Osteocyte (in vitro differentiated cells): ENCODE results near the gene RAPGEF4. TPM values are rescaled to one million over a fixed set of nuclear protein-coding genes. Genes with fewer than 3 reads are reported as not detected.

Source experiments
- DNase-seq: peaks from one replicate; pipeline ENCODE4 v3.0.0; 2021; ENCODE audit warnings: mixed read lengths; ENCODE audit not compliant: unreplicated experiment; ENCODE audit errors: extremely low spot score
- H3K27ac Mint-ChIP-seq: one replicate; pipeline ENCODE4 v1.8.0; 2021; ENCODE audit warnings: mild to moderate bottlenecking, mixed read lengths; ENCODE audit not compliant: unreplicated experiment
- H3K27me3 Mint-ChIP-seq: one replicate; pipeline ENCODE4 v1.8.0; 2021; ENCODE audit warnings: mixed read lengths; ENCODE audit not compliant: unreplicated experiment
- H3K36me3 Mint-ChIP-seq: one replicate; pipeline ENCODE4 v1.8.0; 2021; ENCODE audit warnings: mixed read lengths; ENCODE audit not compliant: unreplicated experiment
- H3K4me1 Mint-ChIP-seq: one replicate; pipeline ENCODE4 v1.8.0; 2021; ENCODE audit warnings: mixed read lengths; ENCODE audit not compliant: unreplicated experiment
- H3K4me3 Mint-ChIP-seq: one replicate; pipeline ENCODE4 v1.8.0; 2021; ENCODE audit warnings: mild to moderate bottlenecking, moderate library complexity, mixed read lengths; ENCODE audit not compliant: unreplicated experiment
- H3K9me3 Mint-ChIP-seq: one replicate; pipeline ENCODE4 v1.8.0; 2021; ENCODE audit warnings: mixed read lengths; ENCODE audit not compliant: unreplicated experiment
- CTCF ChIP-seq: fragments of 200-600 bp; sonication (generic); IDR thresholded peaks from 2 replicates; pipeline ENCODE4 v1.5.0; 2021; ENCODE audit warnings: antibody characterized with exemption, mild to moderate bottlenecking, moderate library complexity
- total RNA-seq: library from RNA; stranded (reverse); gene quantifications from 2 replicates; pipeline ENCODE4 v1.2.1, GENCODE V29; 2021

Gene RAPGEF4
- total RNA-seq, 1 donor from 2014 or later, result 0.91 TPM

- no peaks in the 10 kb centered on the region for H3K4me1 Mint-ChIP-seq
- no peak overlapping the region for H3K27ac Mint-ChIP-seq
These were observed 93.6 kb downstream of the RAPGEF4 start for GRCh38 chr2:172829229-172829628.

GRCh38 chr2:172830482-172830881 lies 94.8 kb downstream of the RAPGEF4 start:
- no peak for DNase-seq
- no peak overlapping the region for H3K27ac Mint-ChIP-seq
- TF ChIP-seq CTCF, result no peak
- H3K9me3 Mint-ChIP-seq, result no peaks in the 10 kb centered on the region
- no peak overlapping the region for H3K4me3 Mint-ChIP-seq
- no peaks in the 10 kb centered on the region for H3K36me3 Mint-ChIP-seq
- H3K27me3 Mint-ChIP-seq, result no peaks in the 10 kb centered on the region
- H3K4me1 Mint-ChIP-seq, result no peaks in the 10 kb centered on the region

More at GRCh38 chr2:172829229-172829628, 93.6 kb downstream of the RAPGEF4 start:
- TF ChIP-seq CTCF, result no peak
- H3K4me3 Mint-ChIP-seq, result no peak overlapping the region
- no peaks in the 10 kb centered on the region for H3K27me3 Mint-ChIP-seq
- no peaks in the 10 kb centered on the region for H3K36me3 Mint-ChIP-seq
- no peak for DNase-seq
- no peaks in the 10 kb centered on the region for H3K9me3 Mint-ChIP-seq

GRCh38 chr2:172833898-172834297 lies 98.3 kb downstream of the RAPGEF4 start:
- no peak for TF ChIP-seq CTCF

GRCh38 chr2:172834881-172835280 lies 99.2 kb downstream of the RAPGEF4 start:
- no peak for DNase-seq
- Mint-ChIP-seq H3K27me3 (no peaks in the 10 kb centered on the region), H3K36me3 (no peaks in the 10 kb centered on the region), H3K4me1 (peaks cover 2% of the 10 kb centered on the region), H3K9me3 (no peaks in the 10 kb centered on the region), H3K27ac (no peak overlapping the region), H3K4me3 (no peak overlapping the region)
- no peak for TF ChIP-seq CTCF

More at GRCh38 chr2:172833898-172834297, 98.3 kb downstream of the RAPGEF4 start:
- DNase-seq, result no peak
- H3K27me3 Mint-ChIP-seq, result no peaks in the 10 kb centered on the region
- H3K36me3 Mint-ChIP-seq, result no peaks in the 10 kb centered on the region
- no peak overlapping the region for H3K27ac Mint-ChIP-seq
- H3K4me1 Mint-ChIP-seq, result peaks cover 2% of the 10 kb centered on the region
- H3K9me3 Mint-ChIP-seq, result no peaks in the 10 kb centered on the region
- H3K4me3 Mint-ChIP-seq, result no peak overlapping the region

GRCh38 chr2:172836347-172836821 lies 100.7 kb downstream of the RAPGEF4 start:
- Mint-ChIP-seq H3K9me3 (no peaks in the 10 kb centered on the region), H3K27ac (no peak overlapping the region)

More at GRCh38 chr2:172836347-172836821, 100.7 kb downstream of the RAPGEF4 start:
- Mint-ChIP-seq H3K4me1 (peaks cover 2% of the 10 kb centered on the region), H3K27me3 (no peaks in the 10 kb centered on the region), H3K4me3 (no peak overlapping the region), H3K36me3 (no peaks in the 10 kb centered on the region)
- TF ChIP-seq CTCF, result no peak
- DNase-seq, result no peak
